Subcutaneous abdominal adipose tissue (tissue), 5 donors: ENCODE results near the gene NOL11.

Experiments used
- H3K27ac ChIP-seq: one replicate; pipeline ENCODE4 v1.7.0; 2013; ENCODE audit warnings: low read depth, mild to moderate bottlenecking, inconsistent platforms, low read length, moderate library complexity
- H3K27me3 ChIP-seq, 5 donors: one replicate each; pipeline ENCODE4 v1.7.0; 2013; ENCODE audit warnings: low read length in 5 of 5, inconsistent platforms in 1 of 5; ENCODE audit not compliant: control insufficient read depth in 5 of 5, insufficient read depth in 4 of 5
- H3K36me3 ChIP-seq, 5 donors: one replicate each; pipeline ENCODE4 v1.7.0; 2013; ENCODE audit warnings: low read length in 5 of 5; ENCODE audit not compliant: control insufficient read depth in 5 of 5, insufficient read depth in 5 of 5
- H3K4me1 ChIP-seq, 5 donors: one replicate each; pipeline ENCODE4 v1.7.0; 2013; ENCODE audit warnings: low read length in 5 of 5, mild to moderate bottlenecking in 3 of 5, moderate library complexity in 1 of 5; ENCODE audit not compliant: control insufficient read depth in 5 of 5, insufficient read depth in 5 of 5
- H3K4me3 ChIP-seq, 5 donors: one replicate each; pipeline ENCODE4 v1.7.0; 2013; ENCODE audit warnings: low read length in 5 of 5, low read depth in 1 of 5
- H3K9ac ChIP-seq, 5 donors: one replicate each; pipeline ENCODE4 v1.7.0; 2013; ENCODE audit warnings: low read length in 5 of 5, mild to moderate bottlenecking in 4 of 5, moderate library complexity in 3 of 5
- H3K9me3 ChIP-seq, 5 donors: one replicate each; pipeline ENCODE4 v1.7.0; 2013; ENCODE audit warnings: low read length in 5 of 5; ENCODE audit not compliant: control insufficient read depth in 5 of 5
- donor health status: healthy.
- donor health status: healthy.
- donor health status: healthy.
- donor health status: healthy.
- donor health status: healthy.

NOL11 gene

DNA sequence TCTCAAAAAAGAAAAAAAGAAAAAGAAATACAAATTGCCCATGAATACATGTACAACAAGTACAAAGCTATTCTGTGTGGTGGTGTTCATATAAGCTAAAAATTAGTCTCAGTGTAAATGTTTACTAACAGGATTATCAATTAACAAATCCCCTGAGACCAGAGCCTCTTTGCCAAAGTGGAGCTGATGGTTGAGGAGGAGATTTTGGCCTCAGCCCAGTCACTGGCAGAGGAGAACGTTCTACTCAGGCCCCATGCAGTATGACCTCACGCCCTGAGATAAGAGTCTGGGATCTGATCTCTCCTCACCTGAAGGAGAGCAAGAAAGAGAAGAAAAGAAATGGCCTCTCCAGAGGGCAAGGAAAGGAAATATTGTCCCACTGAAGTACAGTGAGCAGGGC lies 35.5 kb upstream of the NOL11 start:
- Histone ChIP-seq H3K27ac (no peak overlapping the region), H3K36me3 (peaks cover 0 to 4% (median 3%) of the 10 kb centered on the region in 5 donors), H3K27me3 (no peaks in the 10 kb centered on the region), H3K9ac (no peak overlapping the region), H3K4me3 (no peak overlapping the region), H3K9me3 (no peaks in the 10 kb centered on the region), H3K4me1 (peaks cover 0 to 6% (median 2%) of the 10 kb centered on the region in 5 donors)

DNA sequence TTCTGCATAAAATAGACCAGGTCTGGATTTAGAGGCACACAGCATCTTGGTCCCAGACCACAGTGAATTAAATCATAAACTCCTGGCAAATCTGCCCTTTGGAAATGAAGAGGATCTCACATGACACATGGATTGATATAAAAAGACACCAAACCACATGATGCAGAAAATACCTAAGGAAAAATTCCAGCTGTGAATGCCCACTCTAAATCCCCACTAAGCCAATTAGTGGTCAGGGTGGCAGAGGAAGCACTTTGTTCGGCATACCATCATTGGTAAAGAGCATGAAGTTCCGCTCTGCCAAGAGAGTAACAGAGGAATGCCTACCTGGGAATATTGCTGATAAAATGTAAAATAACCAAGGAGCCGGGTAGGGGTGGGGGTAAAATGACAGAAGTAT lies 32.4 kb upstream of the NOL11 start:
- peaks cover 2 to 7% (median 6%) of the 10 kb centered on the region in 5 donors for H3K4me1 ChIP-seq
- peaks cover 0 to 8% (median 0%) of the 10 kb centered on the region in 5 donors for H3K36me3 ChIP-seq
- no peaks in the 10 kb centered on the region for H3K9me3 ChIP-seq
- H3K9ac ChIP-seq, result no peak overlapping the region
- H3K4me3 ChIP-seq, result no peak overlapping the region
- no peaks in the 10 kb centered on the region for H3K27me3 ChIP-seq
- H3K27ac ChIP-seq, result no peak overlapping the region

DNA sequence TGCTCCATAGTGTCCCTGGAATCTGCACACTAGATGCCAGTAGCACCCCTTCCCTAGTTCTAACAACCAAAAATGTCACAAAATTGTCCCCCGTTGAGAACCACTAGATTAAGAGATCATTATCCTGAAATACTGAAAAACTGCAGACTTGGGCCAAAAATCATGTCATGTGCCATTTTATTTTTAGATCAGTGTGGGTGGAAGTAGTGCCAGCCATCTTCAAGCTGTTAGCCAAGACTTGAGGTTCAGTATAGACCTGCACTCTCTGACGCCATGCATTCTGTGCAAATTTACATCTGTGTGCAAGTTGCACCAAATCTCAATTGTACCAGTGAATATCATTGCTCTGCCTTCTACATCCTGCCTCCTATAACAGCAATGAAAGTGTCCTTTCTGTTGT lies 31.5 kb upstream of the NOL11 start:
- Histone ChIP-seq H3K36me3 (peaks cover 0 to 8% (median 0%) of the 10 kb centered on the region in 5 donors), H3K9me3 (no peaks in the 10 kb centered on the region), H3K9ac (no peak overlapping the region), H3K4me1 (peaks cover 2 to 7% (median 6%) of the 10 kb centered on the region in 5 donors), H3K27me3 (no peaks in the 10 kb centered on the region), H3K4me3 (no peak overlapping the region), H3K27ac (no peak overlapping the region)

DNA sequence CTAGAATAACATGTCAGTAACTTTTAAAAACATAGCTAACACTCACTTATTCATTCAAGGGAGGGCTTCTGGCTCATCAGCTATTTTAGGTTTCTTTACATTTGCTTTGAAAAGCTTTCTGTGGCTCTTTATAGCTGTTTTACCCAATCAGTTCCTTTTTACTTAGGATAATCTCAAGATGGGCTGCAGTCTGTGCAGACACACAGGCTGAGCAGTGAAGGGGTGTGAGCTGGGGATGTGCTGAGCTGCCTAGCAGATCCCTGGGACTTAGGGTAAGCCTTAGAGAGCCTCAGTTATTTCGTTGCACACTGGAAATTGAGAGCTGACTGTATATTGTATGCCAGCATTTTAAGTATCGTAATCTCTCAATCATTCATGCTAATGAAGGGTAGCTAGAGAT lies 30.2 kb upstream of the NOL11 start:
- Histone ChIP-seq H3K27me3 (no peaks in the 10 kb centered on the region), H3K9ac (no peak overlapping the region), H3K4me3 (no peak overlapping the region), H3K9me3 (no peaks in the 10 kb centered on the region), H3K36me3 (peaks cover 0 to 9% (median 0%) of the 10 kb centered on the region in 5 donors), H3K4me1 (peaks cover 2 to 7% (median 6%) of the 10 kb centered on the region in 5 donors), H3K27ac (no peak overlapping the region)

DNA sequence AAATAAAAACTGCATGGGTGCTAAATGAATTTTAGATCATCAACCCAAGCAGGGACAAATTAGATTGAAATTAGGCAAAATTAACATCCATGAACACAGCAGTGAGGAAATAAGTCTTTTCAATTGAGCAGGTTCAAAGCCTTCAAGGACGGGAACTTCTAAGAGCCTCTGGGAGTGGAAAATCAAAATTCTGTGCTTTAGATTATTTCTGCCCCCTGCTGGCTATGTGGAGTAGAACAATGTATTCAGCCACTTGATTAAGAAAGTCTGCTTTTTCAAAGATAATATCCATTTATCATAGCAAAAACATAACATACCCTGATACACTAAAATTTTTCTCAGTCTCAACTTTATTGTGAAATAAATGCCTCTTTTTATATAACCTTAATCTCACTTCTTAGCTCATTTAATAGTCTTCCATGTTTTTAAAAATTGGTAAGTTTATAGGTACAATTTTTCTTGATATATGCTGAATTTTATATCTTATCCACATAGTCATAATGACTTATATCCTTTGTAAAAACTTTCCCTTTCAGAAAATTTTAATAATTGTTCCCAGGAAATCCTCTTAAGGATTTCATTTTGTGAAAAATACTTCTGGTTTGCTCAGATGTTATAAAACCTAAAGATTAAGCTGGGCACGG lies 28.1 kb upstream of the NOL11 start:
- Histone ChIP-seq H3K9ac (no peak overlapping the region), H3K27me3 (no peaks in the 10 kb centered on the region), H3K36me3 (peaks cover 0 to 13% (median 2%) of the 10 kb centered on the region in 5 donors), H3K27ac (no peak overlapping the region), H3K9me3 (no peaks in the 10 kb centered on the region), H3K4me1 (peaks cover 2 to 7% (median 6%) of the 10 kb centered on the region in 5 donors), H3K4me3 (no peak overlapping the region)

DNA sequence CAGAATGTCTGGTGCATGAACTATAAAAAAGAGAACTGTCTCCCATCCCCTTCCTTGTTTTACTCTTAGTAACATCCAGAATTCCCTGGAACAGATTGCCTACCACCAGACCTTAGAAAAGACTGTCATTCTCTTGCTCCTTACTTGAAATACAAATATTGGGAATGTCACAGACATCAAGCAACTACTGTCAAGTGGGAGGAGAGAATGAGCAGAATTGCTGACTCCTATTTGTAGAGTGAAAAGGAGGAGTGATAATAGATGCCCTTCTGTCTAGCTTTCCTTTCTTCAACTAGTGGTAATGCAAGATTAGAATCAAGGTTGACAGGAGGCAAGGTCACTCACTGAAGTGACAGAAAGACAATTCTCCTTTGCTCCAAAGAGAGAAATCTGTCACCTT lies 23.9 kb upstream of the NOL11 start:
- H3K9me3 ChIP-seq, result no peaks in the 10 kb centered on the region

DNA sequence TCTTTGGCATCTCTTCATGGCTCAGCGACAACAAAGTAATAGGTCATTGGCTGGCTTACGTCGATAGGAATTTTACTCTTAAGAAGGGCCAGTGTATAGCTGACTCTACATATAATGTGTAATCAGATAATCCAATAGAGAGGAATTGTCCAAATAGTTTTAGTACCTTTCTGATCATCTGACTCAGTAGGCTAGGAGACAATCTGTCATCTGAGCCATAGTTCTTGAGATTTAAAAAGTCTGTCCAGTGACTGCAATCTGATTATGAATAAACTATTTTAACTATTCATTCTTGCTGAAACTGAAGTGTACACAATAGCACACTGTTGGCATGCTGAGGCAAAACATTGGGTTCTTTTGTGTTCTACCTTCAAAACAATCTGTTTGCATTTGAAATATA lies 21.4 kb upstream of the NOL11 start:
- H3K4me1 ChIP-seq, result peaks cover 0 to 11% (median 3%) of the 10 kb centered on the region in 5 donors
- no peak overlapping the region for H3K4me3 ChIP-seq
- H3K9me3 ChIP-seq, result no peaks in the 10 kb centered on the region
- peaks cover 0 to 6% (median 2%) of the 10 kb centered on the region in 5 donors for H3K36me3 ChIP-seq
- peak overlapping the region in 1 of 5 donors; percentile 24 for H3K9ac ChIP-seq
- no peaks in the 10 kb centered on the region for H3K27me3 ChIP-seq
- no peak overlapping the region for H3K27ac ChIP-seq

More for the DNA sequence above, 23.9 kb upstream of the NOL11 start:
- Histone ChIP-seq H3K27ac (no peak overlapping the region), H3K27me3 (no peaks in the 10 kb centered on the region), H3K4me1 (peaks cover 0 to 11% (median 4%) of the 10 kb centered on the region in 5 donors), H3K4me3 (no peak overlapping the region), H3K36me3 (peaks cover 0 to 6% (median 2%) of the 10 kb centered on the region in 5 donors), H3K9ac (no peak overlapping the region)

DNA sequence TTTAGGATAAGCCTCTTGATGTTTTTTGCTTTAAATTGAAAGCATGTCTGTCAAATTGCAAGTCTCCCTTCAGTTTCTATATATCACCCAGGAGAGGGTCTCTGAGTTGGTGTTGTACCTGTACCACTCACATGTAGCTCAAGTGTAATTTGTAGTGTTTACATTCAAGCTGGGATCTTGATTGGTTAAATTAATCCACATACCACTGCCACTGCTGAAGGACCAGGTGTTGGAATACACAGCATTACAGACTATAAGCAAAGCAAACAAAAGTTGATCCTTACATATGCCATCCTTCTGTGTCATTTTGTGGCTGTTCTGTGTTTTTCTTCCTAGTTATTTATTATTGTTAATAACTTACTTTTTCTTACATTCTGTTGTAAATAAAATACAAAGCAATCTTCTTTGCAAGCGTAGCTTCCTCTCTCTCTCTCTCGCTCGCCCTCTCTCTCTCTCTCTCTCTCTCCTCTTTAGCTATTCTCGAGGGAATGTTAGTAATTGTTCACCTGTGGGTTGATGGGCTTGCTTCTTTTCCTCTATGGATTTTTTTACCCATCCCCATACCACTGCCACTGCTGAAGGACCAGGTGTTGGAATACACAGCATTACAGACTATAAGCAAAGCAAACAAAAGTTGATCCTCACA lies 20.8 kb upstream of the NOL11 start:
- Histone ChIP-seq H3K9me3 (no peaks in the 10 kb centered on the region), H3K4me1 (peaks cover 0 to 11% (median 3%) of the 10 kb centered on the region in 5 donors), H3K27me3 (no peaks in the 10 kb centered on the region), H3K4me3 (no peak overlapping the region), H3K36me3 (peaks cover 0 to 6% (median 2%) of the 10 kb centered on the region in 5 donors), H3K9ac (no peak overlapping the region), H3K27ac (no peak overlapping the region)

DNA sequence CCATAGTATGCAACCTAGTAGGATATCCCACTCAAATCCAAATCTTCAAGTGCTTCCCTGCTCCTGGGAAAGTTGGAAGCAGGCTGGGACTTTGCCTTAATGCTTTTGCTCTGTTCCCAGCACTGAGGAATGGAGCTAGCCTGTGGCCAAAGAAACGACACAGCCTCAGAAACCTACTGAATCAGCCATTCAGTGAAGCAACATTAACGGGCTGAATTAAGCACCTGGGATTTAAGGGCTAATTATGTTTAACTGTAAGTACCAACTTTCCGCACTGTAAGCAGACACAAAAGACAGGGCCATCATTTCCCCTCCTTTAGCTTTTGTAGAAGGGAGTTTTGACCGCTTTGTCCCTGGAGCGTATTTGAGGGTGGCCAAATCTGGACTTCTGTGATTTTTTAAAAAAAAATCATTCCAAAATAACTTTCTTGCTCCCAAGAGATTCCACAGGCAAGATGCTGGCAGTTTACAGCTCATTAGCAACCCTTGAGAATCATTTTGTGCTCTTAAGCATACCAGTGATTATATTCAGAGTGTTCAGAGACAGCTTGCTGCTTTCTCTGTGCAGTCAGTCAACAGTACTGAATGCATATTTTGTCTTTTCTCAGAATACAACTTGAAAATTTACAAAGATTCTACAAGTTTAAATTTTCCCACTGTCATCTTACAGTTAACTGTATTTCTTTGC lies 17.6 kb upstream of the NOL11 start:
- Histone ChIP-seq H3K36me3 (no peaks in the 10 kb centered on the region), H3K4me1 (peaks cover 0 to 11% (median 3%) of the 10 kb centered on the region in 5 donors), H3K27me3 (no peaks in the 10 kb centered on the region), H3K9me3 (no peaks in the 10 kb centered on the region), H3K27ac (no peak overlapping the region), H3K4me3 (no peak overlapping the region), H3K9ac (no peak overlapping the region)

DNA sequence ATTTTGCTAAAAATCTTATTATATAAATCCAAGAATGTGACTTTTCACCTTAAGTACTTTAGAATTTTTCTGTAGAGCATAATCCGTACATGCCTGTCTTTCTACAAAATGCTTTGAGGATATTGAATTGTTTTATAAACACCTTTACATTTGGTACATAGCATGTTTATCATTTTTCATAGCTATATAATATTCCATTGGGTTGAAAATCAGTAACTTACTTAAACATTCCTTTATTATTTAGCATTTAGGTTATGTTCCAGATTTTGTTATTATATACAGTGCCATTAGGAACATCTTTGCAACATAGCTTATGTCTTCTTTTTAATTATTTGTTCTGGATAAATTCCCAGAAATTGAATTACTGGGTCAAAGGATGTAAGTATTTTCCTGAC lies 17.0 kb upstream of the NOL11 start:
- no peaks in the 10 kb centered on the region for H3K9me3 ChIP-seq
- H3K4me1 ChIP-seq, result peaks cover 0 to 11% (median 3%) of the 10 kb centered on the region in 5 donors
- no peak overlapping the region for H3K9ac ChIP-seq
- no peak overlapping the region for H3K4me3 ChIP-seq
- no peak overlapping the region for H3K27ac ChIP-seq
- no peaks in the 10 kb centered on the region for H3K36me3 ChIP-seq
- H3K27me3 ChIP-seq, result no peaks in the 10 kb centered on the region
